HepG2 (cell line): Measurements from ENCODE around the gene CEP19.

ENCODE experiments used
- BHLHE40 ChIP-seq: IDR thresholded peaks from 2 replicates; pipeline ENCODE4 v1.6.1; 2011; ENCODE audit warnings: low read length, improper control_type of control experiment
- CTCF ChIP-seq: sonication (generic); formaldehyde crosslinking; IDR thresholded peaks from 2 replicates; pipeline ENCODE4 v1.5.0; 2020; ENCODE audit warnings: mild to moderate bottlenecking, missing genetic modification reagents, moderate library complexity
- KDM5A ChIP-seq: fragments of 200-600 bp; sonication (generic); IDR thresholded peaks from 2 replicates; pipeline ENCODE4 v1.7.0; 2018; ENCODE audit warnings: antibody characterized with exemption, mild to moderate bottlenecking, low read length, borderline replicate concordance
- POLR2A ChIP-seq, 2 experiments: IDR thresholded peaks; 2 replicates each; pipeline ENCODE4 v1.6.1; 2011; ENCODE audit warnings: low read depth in 2 of 2, low read length in 2 of 2, mild to moderate bottlenecking in 1 of 2, moderate library complexity in 1 of 2; ENCODE audit not compliant: insufficient read depth in 1 of 2
- RFX1 ChIP-seq: fragments of 450-650 bp; IDR thresholded peaks from 2 replicates; pipeline ENCODE4 v1.6.1; 2017
- TAF1 ChIP-seq: sonication (generic); formaldehyde crosslinking; IDR thresholded peaks from 2 replicates; pipeline ENCODE4 v1.4.0; 2020; ENCODE audit warnings: missing genetic modification reagents
- ZNF124 ChIP-seq: sonication (generic); formaldehyde crosslinking; IDR thresholded peaks from 2 replicates; pipeline ENCODE4 v1.4.0; 2020; ENCODE audit warnings: missing genetic modification reagents
- ZNF274 ChIP-seq: sonication (generic); formaldehyde crosslinking; IDR thresholded peaks from 2 replicates; pipeline ENCODE4 v1.5.1; 2020; ENCODE audit warnings: mild to moderate bottlenecking, missing genetic modification reagents
- ZNF569 ChIP-seq: sonication (generic); formaldehyde crosslinking; IDR thresholded peaks from 2 replicates; pipeline ENCODE4 v1.5.0; 2020; ENCODE audit warnings: mild to moderate bottlenecking, missing genetic modification reagents, moderate library complexity, borderline replicate concordance
- ZNF724P ChIP-seq: sonication (generic); formaldehyde crosslinking; IDR thresholded peaks from 2 replicates; pipeline ENCODE4 v1.8.0; 2022; ENCODE audit warnings: missing genetic modification reagents, borderline replicate concordance
- TF ChIP-seq, protein P1 (sequence below): IDR thresholded peaks from 2 replicates; pipeline ENCODE4 v1.6.1; 2016; ENCODE audit warnings: missing compliant biosample characterization, missing genetic modification reagents, borderline replicate concordance

DNA sequence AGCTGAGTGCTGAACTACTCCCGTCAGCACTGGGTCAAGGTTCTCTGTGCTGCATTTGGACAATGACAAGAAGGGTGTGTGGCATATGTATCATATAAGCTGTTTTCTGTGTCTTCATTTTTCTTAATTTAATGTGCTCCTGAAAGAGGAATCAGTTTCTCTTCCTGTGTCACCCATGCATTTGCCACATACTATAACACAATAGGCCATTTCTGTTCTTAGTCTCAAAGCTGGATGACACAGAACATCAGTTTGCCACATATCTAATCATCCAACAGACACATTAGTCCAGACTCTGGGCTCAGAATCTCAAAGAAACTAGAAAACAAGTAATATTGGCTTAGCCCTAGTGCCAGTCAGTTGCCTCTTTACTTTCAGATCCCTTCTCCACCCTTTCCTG, 34.1 kb downstream of the CEP19 start:
- TF ChIP-seq BHLHE40 = no peak
- TF ChIP-seq ZNF569 = no peak
- no peak for TF ChIP-seq CTCF (CRISPR knock-in tag)
- TF ChIP-seq, protein P1, sequence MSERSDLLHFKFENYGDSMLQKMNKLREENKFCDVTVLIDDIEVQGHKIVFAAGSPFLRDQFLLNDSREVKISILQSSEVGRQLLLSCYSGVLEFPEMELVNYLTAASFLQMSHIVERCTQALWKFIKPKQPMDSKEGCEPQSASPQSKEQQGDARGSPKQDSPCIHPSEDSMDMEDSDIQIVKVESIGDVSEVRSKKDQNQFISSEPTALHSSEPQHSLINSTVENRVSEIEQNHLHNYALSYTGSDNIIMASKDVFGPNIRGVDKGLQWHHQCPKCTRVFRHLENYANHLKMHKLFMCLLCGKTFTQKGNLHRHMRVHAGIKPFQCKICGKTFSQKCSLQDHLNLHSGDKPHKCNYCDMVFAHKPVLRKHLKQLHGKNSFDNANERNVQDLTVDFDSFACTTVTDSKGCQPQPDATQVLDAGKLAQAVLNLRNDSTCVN (CRISPR knock-in tag) = no peak
- TF ChIP-seq ZNF724P = no peak
- TF ChIP-seq POLR2A (IDR thresholded peaks at IDR 0.05; ENCODE audit: insufficient read depth in 1 of 2, low read depth in 2 of 2, low read length in 2 of 2) = no peak
- no peak for TF ChIP-seq ZNF124 (CRISPR knock-in tag)
- no peak for TF ChIP-seq KDM5A
- no peak for TF ChIP-seq ZNF274
- no peak for TF ChIP-seq RFX1
- TF ChIP-seq TAF1 = no peak
